NOMO-1 treated with dmso at 0.1 percent for 144 hours (cell line): Measurements from ENCODE around the gene ENDOD1.
"Not testable (repeated sequence)": the region's sequence is repeated elsewhere in the genome, so short reads cannot be mapped to it uniquely, and the experiment has no call there.

Experiments used
- DNase-seq: peaks from one replicate; lab custom pipeline; 2025; ENCODE audit not compliant: unreplicated experiment; lab: John Stamatoyannopoulos, UW

ENDOD1 gene

DNA sequence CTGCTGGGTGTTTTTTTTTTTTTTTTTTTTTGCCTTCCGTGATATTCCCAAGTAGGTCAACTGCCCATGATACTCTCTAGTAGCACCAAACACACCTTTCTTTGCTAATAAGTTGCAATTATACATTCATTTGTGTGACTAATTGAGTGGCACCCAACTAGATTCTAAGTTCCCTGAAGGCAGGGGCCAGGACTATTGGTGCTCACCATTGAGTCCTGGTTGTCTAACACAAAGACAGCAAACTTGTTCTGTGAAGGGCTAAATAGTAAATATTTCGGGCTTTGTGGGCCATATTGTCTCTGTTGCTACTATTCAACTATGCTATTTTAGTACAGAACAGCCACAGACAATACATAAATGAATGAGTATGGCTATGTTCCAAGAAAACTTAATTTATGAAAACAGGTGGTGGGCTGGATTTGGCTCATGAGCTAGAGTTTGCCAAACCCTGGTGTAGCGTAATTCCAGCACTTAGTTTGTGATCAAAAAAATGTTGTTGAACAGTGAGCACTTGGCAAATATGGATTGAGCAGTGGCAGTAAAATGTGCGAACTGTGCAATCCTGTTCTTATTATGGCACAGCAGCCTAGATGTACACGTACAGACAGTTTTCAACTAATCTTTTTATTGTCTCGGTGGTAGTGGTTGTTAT lies 11.3 kb downstream of the ENDOD1 start:
- DNase-seq: no peak

- no peak for DNase-seq
These were observed 12.3 kb downstream of the ENDOD1 start for GRCh38 chr11:95101935-95102334.

- DNase-seq: no peak
These were observed 13.1 kb downstream of the ENDOD1 start for GRCh38 chr11:95102733-95103132.

DNA sequence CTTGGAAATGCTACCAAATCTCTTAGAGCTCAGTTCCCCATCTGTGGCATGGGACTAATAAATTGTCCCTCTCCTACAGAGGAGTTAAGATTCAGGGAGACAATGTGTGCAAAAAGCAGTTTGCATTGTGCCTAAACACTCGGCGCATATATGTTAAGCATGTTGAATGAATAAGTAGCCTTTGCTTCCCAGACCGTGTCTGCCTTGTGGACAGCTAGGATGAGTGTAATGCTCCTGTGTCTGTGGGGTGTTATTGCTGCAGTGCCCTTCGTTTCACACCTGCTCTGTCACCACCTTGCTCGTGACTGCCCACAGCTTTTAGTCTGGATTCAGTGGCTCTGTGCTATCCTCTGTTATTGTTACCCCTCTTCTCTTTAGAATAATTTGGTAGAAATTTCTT lies 14.1 kb downstream of the ENDOD1 start:
- DNase-seq: no peak

DNA sequence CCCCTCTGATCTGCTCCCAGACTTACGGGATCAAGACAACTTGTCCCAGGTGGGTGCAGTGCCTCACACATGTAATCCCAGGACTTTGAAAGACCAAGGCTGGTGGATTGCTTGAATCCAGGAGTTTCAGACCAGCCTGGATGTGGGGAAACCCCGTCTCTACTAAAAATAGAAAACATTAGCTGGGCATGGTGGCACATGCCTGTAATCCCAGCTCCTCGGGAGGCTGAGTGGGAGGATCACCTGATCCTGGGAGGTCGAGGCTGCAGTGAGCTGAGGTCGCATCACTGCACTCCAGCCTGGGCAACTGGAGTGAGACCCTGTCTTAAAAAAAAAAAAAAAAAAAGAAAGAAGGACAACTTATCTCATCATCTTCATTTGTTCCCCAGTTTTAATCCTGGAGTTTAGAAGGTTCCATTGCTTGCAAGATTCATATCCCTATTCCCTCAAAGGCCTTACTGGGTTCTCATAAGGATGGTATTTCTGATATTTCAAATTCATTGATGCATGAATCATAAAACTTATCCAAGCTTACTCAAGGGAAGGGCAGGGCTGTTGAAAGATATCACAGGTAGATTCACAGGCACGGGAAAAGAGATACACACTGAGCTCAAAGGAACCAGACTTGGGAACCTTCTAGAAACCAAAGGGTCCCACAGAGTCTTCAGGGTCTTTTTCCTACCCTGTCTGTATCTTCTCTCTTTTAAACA lies 14.6 kb downstream of the ENDOD1 start:
- DNase-seq: no peak

DNA sequence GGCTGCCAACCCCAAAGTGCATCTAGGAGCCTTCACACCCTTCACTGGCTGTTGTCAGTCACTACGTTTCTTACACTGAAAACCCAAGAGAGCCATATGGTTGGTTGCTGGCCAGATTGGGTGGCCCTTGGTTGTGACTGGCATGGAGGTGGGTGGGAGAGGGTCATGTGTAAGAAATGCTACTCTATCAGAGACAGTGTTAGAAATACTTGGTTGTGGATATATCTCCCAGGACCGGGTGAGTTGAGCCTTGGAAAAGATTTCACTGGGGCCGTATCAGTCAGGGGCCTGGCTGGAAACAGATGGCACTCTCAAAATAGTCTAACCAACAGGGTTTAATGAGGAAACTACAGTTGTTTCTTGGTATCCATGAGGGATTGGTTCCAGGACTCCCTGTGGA lies 15.2 kb downstream of the ENDOD1 start:
- no peak for DNase-seq

- DNase-seq: no peak
These were observed 18.5 kb downstream of the ENDOD1 start for GRCh38 chr11:95108159-95108611.

- no peak for DNase-seq
These were observed 19.3 kb downstream of the ENDOD1 start for GRCh38 chr11:95108671-95109551.

DNA sequence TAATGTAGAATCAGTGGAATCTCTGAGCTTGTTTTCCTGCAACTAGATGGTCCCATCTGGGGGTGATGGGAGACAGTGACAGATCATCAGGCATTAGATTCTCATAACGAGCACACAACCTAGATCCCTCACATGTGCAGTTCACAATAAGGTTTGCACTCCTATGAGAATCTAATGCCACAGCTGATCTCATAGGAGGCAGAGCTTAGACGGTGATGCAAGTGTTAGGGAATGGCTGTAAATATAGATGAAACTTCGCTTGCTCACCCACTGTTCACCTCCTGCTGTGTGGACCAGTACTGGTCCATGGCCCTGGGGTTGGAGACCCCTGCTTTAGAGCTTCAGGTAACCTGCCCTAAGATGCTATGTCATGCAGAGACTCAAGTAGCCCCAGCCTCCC lies 21.8 kb downstream of the ENDOD1 start:
- DNase-seq: not testable (repeated sequence)

- no peak for DNase-seq
These were observed 22.4 kb downstream of the ENDOD1 start for GRCh38 chr11:95111923-95112540.

DNA sequence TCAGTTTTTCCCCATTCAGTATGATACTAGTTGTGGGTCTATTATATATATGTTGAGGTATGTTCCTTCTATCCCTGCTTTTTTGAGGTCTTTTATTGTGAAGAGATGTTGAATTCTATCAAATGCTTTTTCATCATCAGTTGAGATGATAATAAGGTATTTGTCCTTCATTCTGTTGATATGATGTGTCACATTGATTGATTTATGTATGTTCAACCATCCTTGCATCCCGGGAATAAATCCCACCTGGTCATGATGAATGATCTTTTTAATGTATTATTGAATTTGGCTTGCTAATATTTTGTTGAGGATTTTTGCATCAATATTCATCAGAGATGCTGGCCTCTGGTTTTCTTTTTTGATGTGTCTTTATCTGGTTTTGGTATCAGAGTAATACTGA lies 26.0 kb downstream of the ENDOD1 start:
- no peak for DNase-seq

- DNase-seq: no peak
These were observed 29.9 kb downstream of the ENDOD1 start for GRCh38 chr11:95119361-95120060.

- DNase-seq: no peak
These were observed 32.1 kb downstream of the ENDOD1 start for GRCh38 chr11:95121698-95122097.

- DNase-seq: no peak
These were observed 33.9 kb downstream of the ENDOD1 start for GRCh38 chr11:95123556-95123955.

DNA sequence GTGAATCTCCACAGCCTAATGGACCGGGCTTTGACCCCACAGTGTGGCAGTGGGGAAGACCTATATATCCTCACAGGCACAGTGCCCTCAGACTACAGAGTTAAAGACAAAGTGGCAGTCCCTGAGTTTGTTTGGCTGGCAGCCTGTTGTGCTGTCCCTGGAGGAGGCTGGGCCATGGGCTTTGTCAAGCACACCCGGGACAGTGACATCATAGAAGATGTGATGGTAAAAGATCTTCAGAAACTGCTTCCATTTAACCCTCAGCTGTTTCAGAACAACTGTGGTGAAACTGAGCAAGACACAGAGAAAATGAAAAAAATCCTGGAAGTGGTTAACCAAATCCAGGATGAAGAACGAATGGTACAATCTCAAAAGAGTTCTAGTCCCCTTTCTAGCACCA lies 39.0 kb downstream of the ENDOD1 start:
- no peak for DNase-seq

GRCh38 chr11:95132956-95133355 lies 43.3 kb downstream of the ENDOD1 start:
- DNase-seq: no peak

GRCh38 chr11:95134491-95134890 lies 44.8 kb downstream of the ENDOD1 start:
- DNase-seq: no peak

DNA sequence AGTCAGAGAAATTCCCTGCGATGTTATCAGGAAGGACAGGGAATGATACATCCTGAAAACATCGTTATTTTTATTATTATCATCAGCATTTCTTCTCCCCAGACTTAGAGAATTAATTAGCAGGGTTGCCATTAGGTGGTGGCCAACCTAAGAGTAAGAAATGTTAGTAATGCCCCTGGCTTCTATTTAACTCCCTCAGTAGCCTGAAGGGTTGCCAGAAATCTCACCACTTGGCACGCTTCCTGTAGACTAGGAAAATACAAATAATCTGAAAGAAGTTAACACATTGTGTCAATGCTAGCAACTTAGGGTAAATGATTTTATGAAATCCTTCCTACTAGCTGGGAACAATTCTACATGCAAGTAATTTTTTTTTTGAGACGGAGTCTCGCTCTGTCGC lies 45.5 kb downstream of the ENDOD1 start:
- no peak for DNase-seq

GRCh38 chr11:95135880-95136279 lies 46.2 kb downstream of the ENDOD1 start:
- DNase-seq: no peak

DNA sequence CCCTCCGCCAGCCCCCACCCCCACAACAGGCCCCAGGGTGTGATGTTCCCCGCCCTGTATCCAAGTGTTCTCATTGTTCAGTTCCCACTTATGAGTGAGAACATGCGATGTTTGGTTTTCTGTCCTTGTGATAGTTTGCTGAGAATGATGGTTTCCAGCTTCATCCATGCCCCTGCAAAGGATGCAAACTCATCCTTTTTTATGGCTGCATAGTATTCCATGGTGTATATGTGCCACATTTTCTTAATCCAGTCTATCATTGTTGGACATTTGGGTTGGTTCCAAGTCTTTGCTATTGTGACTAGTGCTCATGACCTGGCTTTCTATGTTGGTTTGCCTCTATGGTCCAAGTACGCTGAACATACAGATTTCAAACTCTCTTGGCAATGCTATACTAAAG lies 47.1 kb downstream of the ENDOD1 start:
- DNase-seq: not testable (repeated sequence)

- DNase-seq: no peak
These were observed 47.7 kb downstream of the ENDOD1 start for GRCh38 chr11:95137299-95137698.
